Measurements from ENCODE around the gene PEX13. TPM values are rescaled to one million over a fixed set of nuclear protein-coding genes. Genes with fewer than 3 reads are reported as not detected.
"Not testable (repeated sequence)": the region's sequence is repeated elsewhere in the genome, so short reads cannot be mapped to it uniquely, and the experiment has no call there.

PEX13 gene
- total RNA-seq, 1 donor from 2014 or later = 31.7 TPM

GRCh38 chr2:60976875-60977561 is 40.5 kb upstream of the PEX13 start:
- no peak overlapping the region for H3K4me3 ChIP-seq (ENCODE audit: low read depth, low read length)
- TF ChIP-seq, protein P1, sequence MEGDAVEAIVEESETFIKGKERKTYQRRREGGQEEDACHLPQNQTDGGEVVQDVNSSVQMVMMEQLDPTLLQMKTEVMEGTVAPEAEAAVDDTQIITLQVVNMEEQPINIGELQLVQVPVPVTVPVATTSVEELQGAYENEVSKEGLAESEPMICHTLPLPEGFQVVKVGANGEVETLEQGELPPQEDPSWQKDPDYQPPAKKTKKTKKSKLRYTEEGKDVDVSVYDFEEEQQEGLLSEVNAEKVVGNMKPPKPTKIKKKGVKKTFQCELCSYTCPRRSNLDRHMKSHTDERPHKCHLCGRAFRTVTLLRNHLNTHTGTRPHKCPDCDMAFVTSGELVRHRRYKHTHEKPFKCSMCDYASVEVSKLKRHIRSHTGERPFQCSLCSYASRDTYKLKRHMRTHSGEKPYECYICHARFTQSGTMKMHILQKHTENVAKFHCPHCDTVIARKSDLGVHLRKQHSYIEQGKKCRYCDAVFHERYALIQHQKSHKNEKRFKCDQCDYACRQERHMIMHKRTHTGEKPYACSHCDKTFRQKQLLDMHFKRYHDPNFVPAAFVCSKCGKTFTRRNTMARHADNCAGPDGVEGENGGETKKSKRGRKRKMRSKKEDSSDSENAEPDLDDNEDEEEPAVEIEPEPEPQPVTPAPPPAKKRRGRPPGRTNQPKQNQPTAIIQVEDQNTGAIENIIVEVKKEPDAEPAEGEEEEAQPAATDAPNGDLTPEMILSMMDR (IDR thresholded peaks at IDR 0.05; ENCODE audit: insufficient read depth, low read length, poor library complexity, severe bottlenecking) = no peak
- no peaks in the 10 kb centered on the region for H3K27me3 ChIP-seq (ENCODE audit: control insufficient read depth, insufficient read depth, low read length)
- no peak for DNase-seq (ENCODE audit: low read depth)
- no peaks in the 10 kb centered on the region for H3K36me3 ChIP-seq (ENCODE audit: control insufficient read depth, insufficient read depth, low read length)

DNA sequence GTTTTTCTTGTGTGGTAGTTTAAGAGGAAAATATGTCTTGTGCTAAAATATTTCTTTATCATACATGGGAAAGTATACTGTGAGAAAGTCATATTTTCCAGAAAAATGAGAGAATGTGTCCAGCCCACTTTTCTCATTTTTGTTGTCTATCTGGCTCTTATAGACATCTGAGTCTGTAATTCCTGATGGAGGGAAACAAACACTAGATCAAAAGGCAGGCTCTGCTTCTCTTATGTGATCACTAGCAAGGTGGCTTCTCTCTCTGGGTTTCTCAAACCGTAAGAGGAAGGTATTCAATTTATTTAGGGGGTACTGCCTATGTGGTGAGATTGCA is 40.0 kb upstream of the PEX13 start:
- TF ChIP-seq, protein P1 (IDR thresholded peaks at IDR 0.05; ENCODE audit: insufficient read depth, low read length, poor library complexity, severe bottlenecking) = no peak
- DNase-seq (ENCODE audit: low read depth) = no peak
- H3K4me3 ChIP-seq (ENCODE audit: low read depth, low read length) = no peak overlapping the region
- no peaks in the 10 kb centered on the region for H3K27me3 ChIP-seq (ENCODE audit: control insufficient read depth, insufficient read depth, low read length)
- H3K36me3 ChIP-seq (ENCODE audit: control insufficient read depth, insufficient read depth, low read length) = no peaks in the 10 kb centered on the region

DNA sequence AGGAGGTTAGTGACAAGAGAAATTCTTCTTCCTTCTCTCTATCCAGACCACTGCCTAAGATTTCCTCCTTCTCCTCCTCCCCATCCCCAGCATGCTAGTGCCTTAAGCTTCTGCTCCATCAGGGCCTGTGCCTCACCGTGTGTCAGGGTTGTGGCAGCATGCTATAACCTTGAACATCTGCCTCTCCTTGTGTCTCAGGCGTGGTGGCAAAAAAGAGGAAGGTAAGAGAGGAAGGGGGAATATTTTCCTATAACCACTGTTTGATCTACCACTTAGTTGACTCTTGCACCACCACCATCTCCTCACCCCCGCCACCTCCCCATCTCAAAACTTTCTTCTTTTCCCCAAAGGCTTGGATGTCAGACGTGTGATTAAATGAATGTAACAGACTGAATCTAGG is 38.3 kb upstream of the PEX13 start:
- no peaks in the 10 kb centered on the region for H3K27me3 ChIP-seq (ENCODE audit: control insufficient read depth, insufficient read depth, low read length)
- H3K36me3 ChIP-seq (ENCODE audit: control insufficient read depth, insufficient read depth, low read length) = no peaks in the 10 kb centered on the region

DNA sequence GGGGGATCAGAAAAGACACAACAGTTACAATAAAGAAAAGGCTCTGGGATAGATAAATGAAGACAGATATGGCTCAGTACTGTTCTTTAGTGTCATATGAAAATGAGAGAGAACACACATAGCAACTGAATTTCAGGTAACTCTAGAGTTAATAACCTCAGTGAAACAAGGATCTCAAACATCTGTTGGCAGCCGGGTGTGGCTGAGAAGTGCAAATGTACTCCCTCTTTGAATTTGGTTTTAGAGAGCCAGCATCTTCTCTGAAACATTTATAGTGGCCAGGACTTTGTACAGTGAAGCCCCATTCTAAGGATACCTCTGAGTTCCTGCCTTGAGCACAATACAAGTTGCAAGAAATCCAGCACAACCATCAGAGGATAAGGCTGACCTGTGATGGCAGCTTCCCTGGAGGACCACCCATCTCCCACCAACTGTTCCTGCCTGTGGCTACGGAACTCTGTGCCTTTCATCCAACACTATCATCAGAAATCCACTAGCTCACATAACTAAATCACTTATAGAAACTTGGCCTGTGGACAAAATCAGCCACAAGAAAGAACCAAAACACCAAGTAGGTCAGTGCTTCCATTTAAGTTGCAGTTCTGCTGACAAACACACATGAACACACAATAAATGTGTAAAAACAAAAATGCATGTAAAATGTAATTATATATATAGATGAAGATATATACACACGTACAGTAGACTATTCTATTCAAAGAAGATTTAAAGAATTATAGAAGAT is 37.3 kb upstream of the PEX13 start:
- DNase-seq (ENCODE audit: low read depth) = no peak
- TF ChIP-seq, protein P1 (IDR thresholded peaks at IDR 0.05; ENCODE audit: insufficient read depth, low read length, poor library complexity, severe bottlenecking) = no peak
- no peaks in the 10 kb centered on the region for H3K27me3 ChIP-seq (ENCODE audit: control insufficient read depth, insufficient read depth, low read length)
- no peak overlapping the region for H3K4me3 ChIP-seq (ENCODE audit: low read depth, low read length)
- H3K36me3 ChIP-seq (ENCODE audit: control insufficient read depth, insufficient read depth, low read length) = no peaks in the 10 kb centered on the region

More for the DNA sequence above, 38.3 kb upstream of the PEX13 start:
- TF ChIP-seq, protein P1 (IDR thresholded peaks at IDR 0.05; ENCODE audit: insufficient read depth, low read length, poor library complexity, severe bottlenecking) = no peak
- H3K4me3 ChIP-seq (ENCODE audit: low read depth, low read length) = no peak overlapping the region
- DNase-seq (ENCODE audit: low read depth) = no peak

GRCh38 chr2:60982066-60982465 is 35.5 kb upstream of the PEX13 start:
- not testable (repeated sequence) for DNase-seq (ENCODE audit: low read depth); H3K4me3 ChIP-seq (ENCODE audit: low read depth, low read length); H3K36me3 ChIP-seq (ENCODE audit: control insufficient read depth, insufficient read depth, low read length); H3K27me3 ChIP-seq (ENCODE audit: control insufficient read depth, insufficient read depth, low read length)

GRCh38 chr2:60984720-60985119 is 32.8 kb upstream of the PEX13 start:
- Histone ChIP-seq H3K36me3 (ENCODE audit: control insufficient read depth, insufficient read depth, low read length) (no peaks in the 10 kb centered on the region), H3K4me3 (ENCODE audit: low read depth, low read length) (no peak overlapping the region), H3K27me3 (ENCODE audit: control insufficient read depth, insufficient read depth, low read length) (no peaks in the 10 kb centered on the region)
- no peak for DNase-seq (ENCODE audit: low read depth)
- TF ChIP-seq, protein P1 (IDR thresholded peaks at IDR 0.05; ENCODE audit: insufficient read depth, low read length, poor library complexity, severe bottlenecking) = no peak

Data from kidney epithelial cell (primary cell).